SU-DHL-6 (cell line): ENCODE data around the gene NUP42.

Source experiments
- H2AFZ ChIP-seq: fragments of 200-600 bp; sonication (generic); 2 replicates; pipeline ENCODE4 v1.6.1; 2014; ENCODE audit warnings: low read depth, mild to moderate bottlenecking, moderate library complexity, mixed read lengths, antibody characterized with exemption, low read length; ENCODE audit not compliant: severe bottlenecking
- H3F3A ChIP-seq: fragments of 200-600 bp; shearing (Covaris generic); 2 replicates; pipeline ENCODE4 v1.6.0; 2016; ENCODE audit warnings: antibody characterized with exemption, mild to moderate bottlenecking; ENCODE audit not compliant: insufficient read depth
- H3K27ac ChIP-seq: fragments of 200-600 bp; sonication (generic); 2 replicates; pipeline ENCODE4 v1.5.1; 2016; ENCODE audit warnings: low read depth, mild to moderate bottlenecking, low read length, moderate library complexity, mixed read lengths
- H3K27me3 ChIP-seq: fragments of 200-600 bp; sonication (generic), shearing (Covaris generic); 2 replicates; pipeline ENCODE4 v1.6.0; 2014; ENCODE audit warnings: mild to moderate bottlenecking, low read length
- H3K36me3 ChIP-seq: fragments of 200-600 bp; sonication (generic); 2 replicates; pipeline ENCODE4 v1.6.1; 2014; ENCODE audit warnings: mild to moderate bottlenecking, low read length, mixed read lengths
- H3K4me2 ChIP-seq: fragments of 300-600, 200-600 bp; shearing (Covaris generic), sonication (generic); 2 replicates; pipeline ENCODE4 v1.6.0; 2014; ENCODE audit warnings: low read length, low read depth, mild to moderate bottlenecking; ENCODE audit not compliant: poor library complexity, severe bottlenecking
- H3K4me3 ChIP-seq: fragments of 200-600 bp; sonication (generic); 2 replicates; pipeline ENCODE4 v1.5.1; 2014; ENCODE audit warnings: antibody characterized with exemption, low read length, mild to moderate bottlenecking, mixed read lengths; ENCODE audit not compliant: insufficient read depth, poor library complexity, severe bottlenecking
- H3K79me2 ChIP-seq: fragments of 200-600 bp; sonication (generic); 2 replicates; pipeline ENCODE4 v1.6.1; 2014; ENCODE audit warnings: mild to moderate bottlenecking, low read length, moderate library complexity; ENCODE audit not compliant: insufficient read depth
- H3K9ac ChIP-seq: fragments of 200-600 bp; sonication (generic); 2 replicates; pipeline ENCODE4 v1.7.0; 2014; ENCODE audit warnings: mild to moderate bottlenecking, low read length
- H3K9me2 ChIP-seq: fragments of 200-600 bp; sonication (generic); replicated peaks from 2 replicates; pipeline ENCODE4 v1.6.1; 2014; ENCODE audit warnings: low read length; ENCODE audit not compliant: insufficient read depth
- H3K9me3 ChIP-seq: fragments of 200-600 bp; sonication (generic); 2 replicates; pipeline ENCODE4 v1.6.1; 2014; ENCODE audit warnings: low read length, mixed read lengths; ENCODE audit not compliant: insufficient read depth
- H4K20me1 ChIP-seq: fragments of 200-600 bp; sonication (generic); 2 replicates; pipeline ENCODE4 v1.6.1; 2014; ENCODE audit warnings: low read depth, mild to moderate bottlenecking, antibody characterized with exemption, low read length, moderate library complexity, mixed read lengths
- EZH2phosphoT487 ChIP-seq: fragments of 200-600 bp; sonication (generic), shearing (Covaris generic); conservative IDR thresholded peaks from 2 replicates; pipeline ENCODE4 v1.6.1; 2018; ENCODE audit warnings: mild to moderate bottlenecking, antibody characterized with exemption, low read length, moderate library complexity, mixed read lengths
- TF ChIP-seq, protein P1 (sequence below): fragments of 200-600 bp; sonication (generic); IDR thresholded peaks from one replicate; pipeline ENCODE4 v1.5.1; 2017; ENCODE audit warnings: antibody characterized with exemption, mild to moderate bottlenecking, low read length, moderate library complexity; ENCODE audit not compliant: insufficient read depth, poor library complexity, severe bottlenecking

Gene NUP42

GRCh38 chr7:23200331-23200730 is 18.5 kb downstream of the NUP42 start:
- Histone ChIP-seq H3K9me2 (no peaks in the 10 kb centered on the region), H3K27me3 (no peaks in the 10 kb centered on the region), H2AFZ (no peak overlapping the region), H3K4me3 (no peak overlapping the region), H3K9me3 (no peaks in the 10 kb centered on the region), H3K36me3 (peaks cover 46% of the 10 kb centered on the region), H3K79me2 (no peaks in the 10 kb centered on the region), H4K20me1 (peaks cover 4% of the 10 kb centered on the region; the same call in 1 of the 2 replicates), H3F3A (peaks cover 23% of the 10 kb centered on the region), H3K27ac (no peak overlapping the region), H3K9ac (no peak overlapping the region), H3K4me2 (no peak overlapping the region)
- no peak for TF ChIP-seq EZH2phosphoT487
- TF ChIP-seq, protein P1, sequence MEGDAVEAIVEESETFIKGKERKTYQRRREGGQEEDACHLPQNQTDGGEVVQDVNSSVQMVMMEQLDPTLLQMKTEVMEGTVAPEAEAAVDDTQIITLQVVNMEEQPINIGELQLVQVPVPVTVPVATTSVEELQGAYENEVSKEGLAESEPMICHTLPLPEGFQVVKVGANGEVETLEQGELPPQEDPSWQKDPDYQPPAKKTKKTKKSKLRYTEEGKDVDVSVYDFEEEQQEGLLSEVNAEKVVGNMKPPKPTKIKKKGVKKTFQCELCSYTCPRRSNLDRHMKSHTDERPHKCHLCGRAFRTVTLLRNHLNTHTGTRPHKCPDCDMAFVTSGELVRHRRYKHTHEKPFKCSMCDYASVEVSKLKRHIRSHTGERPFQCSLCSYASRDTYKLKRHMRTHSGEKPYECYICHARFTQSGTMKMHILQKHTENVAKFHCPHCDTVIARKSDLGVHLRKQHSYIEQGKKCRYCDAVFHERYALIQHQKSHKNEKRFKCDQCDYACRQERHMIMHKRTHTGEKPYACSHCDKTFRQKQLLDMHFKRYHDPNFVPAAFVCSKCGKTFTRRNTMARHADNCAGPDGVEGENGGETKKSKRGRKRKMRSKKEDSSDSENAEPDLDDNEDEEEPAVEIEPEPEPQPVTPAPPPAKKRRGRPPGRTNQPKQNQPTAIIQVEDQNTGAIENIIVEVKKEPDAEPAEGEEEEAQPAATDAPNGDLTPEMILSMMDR, result no peak

DNA sequence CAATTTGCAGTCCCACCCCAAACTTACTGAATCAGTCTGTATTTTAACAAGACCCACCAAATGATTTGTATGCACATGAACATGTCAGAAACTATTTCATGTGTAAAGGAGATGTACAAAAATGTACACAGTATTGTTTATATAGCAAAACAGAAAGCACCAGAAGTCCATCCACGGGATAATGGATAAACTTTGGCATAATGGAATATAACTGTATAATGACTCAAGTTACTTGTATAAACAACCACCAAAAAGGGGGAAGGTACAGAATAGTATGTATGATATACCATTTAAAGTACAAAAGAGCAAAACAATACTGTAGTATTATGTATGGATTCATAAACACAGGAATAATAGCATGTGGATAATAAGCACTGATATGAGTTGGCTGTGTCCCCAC is 22.4 kb downstream of the NUP42 start:
- peaks cover 18% of the 10 kb centered on the region for H3F3A ChIP-seq
- H2AFZ ChIP-seq, result no peak overlapping the region
- H3K4me2 ChIP-seq, result no peak overlapping the region
- H3K79me2 ChIP-seq, result no peaks in the 10 kb centered on the region
- H3K27me3 ChIP-seq, result no peaks in the 10 kb centered on the region
- H3K36me3 ChIP-seq, result peaks cover 19% of the 10 kb centered on the region
- H3K9ac ChIP-seq, result no peak overlapping the region
- H3K9me3 ChIP-seq, result no peaks in the 10 kb centered on the region
- no peak overlapping the region for H3K4me3 ChIP-seq
- H4K20me1 ChIP-seq, result no peaks in the 10 kb centered on the region
- no peaks in the 10 kb centered on the region for H3K9me2 ChIP-seq
- TF ChIP-seq, protein P1, result no peak
- no peak for TF ChIP-seq EZH2phosphoT487
- H3K27ac ChIP-seq, result no peak overlapping the region

- H3K9me3 ChIP-seq, result no peaks in the 10 kb centered on the region
- no peaks in the 10 kb centered on the region for H4K20me1 ChIP-seq
- no peaks in the 10 kb centered on the region for H3K79me2 ChIP-seq
- no peak for TF ChIP-seq EZH2phosphoT487
- TF ChIP-seq, protein P1, result no peak
- H3K27me3 ChIP-seq, result no peaks in the 10 kb centered on the region
- no peak overlapping the region for H3K4me2 ChIP-seq
- no peak overlapping the region for H3K9ac ChIP-seq
- H3K9me2 ChIP-seq, result no peaks in the 10 kb centered on the region
- H3K4me3 ChIP-seq, result no peak overlapping the region
- no peak overlapping the region for H3K27ac ChIP-seq
- peaks cover 11% of the 10 kb centered on the region for H3K36me3 ChIP-seq
- no peak overlapping the region for H2AFZ ChIP-seq
- peaks cover 14% of the 10 kb centered on the region for H3F3A ChIP-seq
These were observed 23.7 kb downstream of the NUP42 start for GRCh38 chr7:23205577-23205908.
